ENCODE results near the gene GALNT2.

Gene GALNT2

GRCh38 chr1:230087028-230087716 is 20.1 kb downstream of the GALNT2 start:
- DNase-seq (ENCODE audit: extremely low read depth in 1 of 2, low read depth in 1 of 2) = no peak

GRCh38 chr1:230087717-230088105 is 20.7 kb downstream of the GALNT2 start:
- no peak for DNase-seq (ENCODE audit: extremely low read depth in 1 of 2, low read depth in 1 of 2)

- DNase-seq (ENCODE audit: extremely low read depth in 1 of 2, low read depth in 1 of 2) = no peak
Measured at GRCh38 chr1:230090194-230090711, 23.2 kb downstream of the GALNT2 start.

- no peak for DNase-seq (ENCODE audit: extremely low read depth in 1 of 2, low read depth in 1 of 2)
Measured at GRCh38 chr1:230091473-230092231, 24.6 kb downstream of the GALNT2 start.

GRCh38 chr1:230094746-230095145 is 27.7 kb downstream of the GALNT2 start:
- no peak for DNase-seq (ENCODE audit: extremely low read depth in 1 of 2, low read depth in 1 of 2)

GRCh38 chr1:230095938-230096337 is 28.9 kb downstream of the GALNT2 start:
- DNase-seq (ENCODE audit: extremely low read depth in 1 of 2, low read depth in 1 of 2) = no peak

- no peak for DNase-seq (ENCODE audit: extremely low read depth in 1 of 2, low read depth in 1 of 2)
Measured at GRCh38 chr1:230097370-230097769, 30.3 kb downstream of the GALNT2 start.

- DNase-seq (ENCODE audit: extremely low read depth in 1 of 2, low read depth in 1 of 2) = no peak
Measured at GRCh38 chr1:230098723-230099122, 31.7 kb downstream of the GALNT2 start.

GRCh38 chr1:230099465-230099864 is 32.4 kb downstream of the GALNT2 start:
- no peak for DNase-seq (ENCODE audit: extremely low read depth in 1 of 2, low read depth in 1 of 2)

- no peak for DNase-seq (ENCODE audit: extremely low read depth in 1 of 2, low read depth in 1 of 2)
Measured at GRCh38 chr1:230100932-230101331, 33.9 kb downstream of the GALNT2 start.

- DNase-seq (ENCODE audit: extremely low read depth in 1 of 2, low read depth in 1 of 2) = no peak
Measured at GRCh38 chr1:230101556-230101955, 34.5 kb downstream of the GALNT2 start.

GRCh38 chr1:230102046-230102445 is 35.0 kb downstream of the GALNT2 start:
- no peak for DNase-seq (ENCODE audit: extremely low read depth in 1 of 2, low read depth in 1 of 2)

GRCh38 chr1:230102472-230102871 is 35.4 kb downstream of the GALNT2 start:
- DNase-seq (ENCODE audit: extremely low read depth in 1 of 2, low read depth in 1 of 2) = no peak

- DNase-seq (ENCODE audit: extremely low read depth in 1 of 2, low read depth in 1 of 2) = no peak
Measured at GRCh38 chr1:230103306-230104173, 36.5 kb downstream of the GALNT2 start.

GRCh38 chr1:230104395-230105244 is 37.6 kb downstream of the GALNT2 start:
- peak; percentile 67 to 88 for DNase-seq (ENCODE audit: extremely low read depth in 1 of 2, low read depth in 1 of 2)

GRCh38 chr1:230105245-230105753 is 38.3 kb downstream of the GALNT2 start:
- DNase-seq (ENCODE audit: extremely low read depth in 1 of 2, low read depth in 1 of 2) = no peak

GRCh38 chr1:230105754-230106625 is 39.0 kb downstream of the GALNT2 start:
- DNase-seq (ENCODE audit: extremely low read depth in 1 of 2, low read depth in 1 of 2) = no peak

GRCh38 chr1:230107941-230108340 is 40.9 kb downstream of the GALNT2 start:
- no peak for DNase-seq (ENCODE audit: extremely low read depth in 1 of 2, low read depth in 1 of 2)

- no peak for DNase-seq (ENCODE audit: extremely low read depth in 1 of 2, low read depth in 1 of 2)
Measured at GRCh38 chr1:230108580-230108979, 41.5 kb downstream of the GALNT2 start.

Measured in stimulated activated CD8-positive, alpha-beta memory T cell treated with anti-CD3 and anti-CD28 coated beads, Interleukin-7, amount 100 ng/mL, for 48 hours (primary cell).